D721Med (cell line): ENCODE data around the gene CD79B.
A peak's percentile ranks its signal among the peaks of the same experiment; 100 is the strongest.

Source experiments
- DNase-seq: peaks from one replicate; pipeline ENCODE4 v3.0.0; 2011; ENCODE audit warnings: low spot score; ENCODE audit not compliant: insufficient read length
- FAIRE-seq: peaks from 2 replicates; lab custom pipeline; 2011; peaks lifted over from hg19 to GRCh38; lab: Jason Lieb, UNC
- TF ChIP-seq, protein P1 (sequence below): IDR thresholded peaks from 2 replicates; pipeline ENCODE4 v1.5.1; 2012; ENCODE audit warnings: mild to moderate bottlenecking, control low read depth; ENCODE audit not compliant: insufficient read depth; ENCODE audit errors: missing control alignments

The CD79B gene

GRCh38 chr17:63954402-63955063 is 22.4 kb upstream of the CD79B start:
- TF ChIP-seq, protein P1, sequence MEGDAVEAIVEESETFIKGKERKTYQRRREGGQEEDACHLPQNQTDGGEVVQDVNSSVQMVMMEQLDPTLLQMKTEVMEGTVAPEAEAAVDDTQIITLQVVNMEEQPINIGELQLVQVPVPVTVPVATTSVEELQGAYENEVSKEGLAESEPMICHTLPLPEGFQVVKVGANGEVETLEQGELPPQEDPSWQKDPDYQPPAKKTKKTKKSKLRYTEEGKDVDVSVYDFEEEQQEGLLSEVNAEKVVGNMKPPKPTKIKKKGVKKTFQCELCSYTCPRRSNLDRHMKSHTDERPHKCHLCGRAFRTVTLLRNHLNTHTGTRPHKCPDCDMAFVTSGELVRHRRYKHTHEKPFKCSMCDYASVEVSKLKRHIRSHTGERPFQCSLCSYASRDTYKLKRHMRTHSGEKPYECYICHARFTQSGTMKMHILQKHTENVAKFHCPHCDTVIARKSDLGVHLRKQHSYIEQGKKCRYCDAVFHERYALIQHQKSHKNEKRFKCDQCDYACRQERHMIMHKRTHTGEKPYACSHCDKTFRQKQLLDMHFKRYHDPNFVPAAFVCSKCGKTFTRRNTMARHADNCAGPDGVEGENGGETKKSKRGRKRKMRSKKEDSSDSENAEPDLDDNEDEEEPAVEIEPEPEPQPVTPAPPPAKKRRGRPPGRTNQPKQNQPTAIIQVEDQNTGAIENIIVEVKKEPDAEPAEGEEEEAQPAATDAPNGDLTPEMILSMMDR = no peak
- FAIRE-seq (no peak), DNase-seq (no peak)

DNA sequence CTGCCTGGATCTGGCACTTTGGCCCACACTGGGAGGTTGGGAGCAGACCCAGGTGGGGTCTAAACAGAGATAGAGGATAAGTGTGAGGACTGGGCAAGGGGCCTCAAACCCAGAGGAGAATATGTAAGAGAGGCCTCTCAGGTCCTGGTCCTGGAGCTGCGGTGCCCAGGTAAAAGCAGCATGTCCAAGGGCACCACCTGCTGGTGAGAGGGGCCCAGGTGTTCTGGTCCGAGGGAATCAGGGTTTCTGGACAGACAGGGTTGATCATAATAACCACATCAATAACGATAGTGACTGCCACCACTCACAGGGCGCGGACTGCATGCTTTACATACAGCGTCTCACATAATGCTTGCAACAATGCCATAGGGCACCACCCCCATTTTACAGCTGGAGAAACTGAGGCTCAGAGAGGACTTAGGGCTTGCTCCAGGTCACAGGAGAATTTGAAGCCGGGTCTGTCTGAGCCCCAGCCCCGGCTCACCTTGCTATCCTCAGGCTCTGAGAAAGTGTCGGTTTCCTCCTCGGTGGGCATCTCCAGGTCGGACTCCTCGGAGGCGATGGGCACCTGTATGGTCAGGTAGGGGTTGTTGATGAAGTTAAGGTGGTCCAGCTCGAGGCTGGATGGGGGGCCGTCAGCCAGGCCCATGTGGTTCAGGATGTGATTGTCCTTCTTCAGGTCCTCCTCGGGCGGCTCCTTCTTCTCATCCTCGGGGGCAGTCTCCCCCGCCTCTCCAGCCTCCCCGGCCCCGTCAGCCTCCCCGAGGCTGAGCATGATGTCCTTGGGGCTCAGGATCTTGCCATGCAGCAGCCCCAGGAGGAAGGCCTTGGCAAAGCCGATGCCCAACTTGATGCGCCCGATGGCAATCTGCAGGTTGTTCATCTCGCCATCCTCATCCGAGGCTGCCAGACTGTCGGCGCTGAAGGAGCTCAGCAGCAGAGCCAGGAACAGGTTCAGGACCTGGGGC is 19.1 kb upstream of the CD79B start:
- TF ChIP-seq, protein P1 = peak; percentile 31
- FAIRE-seq = no peak

GRCh38 chr17:63949576-63950250 is 17.6 kb upstream of the CD79B start:
- TF ChIP-seq, protein P1 = no peak

More for the DNA sequence above, 19.1 kb upstream of the CD79B start:
- DNase-seq = no peak

DNA sequence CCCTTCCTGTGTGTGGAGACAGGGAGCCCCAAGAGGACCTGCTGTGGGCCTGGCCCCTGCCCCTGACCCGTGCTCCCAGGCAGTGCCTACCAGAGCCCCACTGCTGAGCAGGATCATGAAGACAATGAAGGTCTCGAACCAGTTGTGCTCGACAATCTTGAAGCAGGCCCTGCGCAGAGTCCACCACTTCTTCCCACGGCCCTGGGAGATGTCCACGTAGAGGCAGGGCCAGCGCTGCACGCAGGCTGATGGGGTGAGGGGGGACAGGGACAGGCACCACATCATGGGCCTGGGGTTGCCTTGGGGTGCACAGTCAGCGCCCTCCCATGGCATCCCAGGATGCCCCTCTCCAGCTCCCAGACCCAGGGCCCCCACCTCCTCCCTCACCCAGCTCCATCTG is 16.4 kb upstream of the CD79B start:
- no peak for FAIRE-seq
- DNase-seq = no peak

More at GRCh38 chr17:63949576-63950250, 17.6 kb upstream of the CD79B start:
- DNase-seq = no peak
- FAIRE-seq = no peak

GRCh38 chr17:63947711-63948330 is 15.7 kb upstream of the CD79B start:
- TF ChIP-seq, protein P1 = no peak
- FAIRE-seq (no peak), DNase-seq (no peak)

More for the DNA sequence above, 16.4 kb upstream of the CD79B start:
- TF ChIP-seq, protein P1 = no peak

- TF ChIP-seq, protein P1 = peak; percentile 64
- FAIRE-seq (no peak), DNase-seq (peak; percentile 91)
These were observed 14.6 kb upstream of the CD79B start for GRCh38 chr17:63946440-63947363.
